GM12878 (cell line): ENCODE results near the gene ABCC11. TPM values are rescaled to one million over a fixed set of nuclear protein-coding genes. Genes with fewer than 3 reads are reported as not detected.

ENCODE experiments used
- CREB1 ChIP-seq: IDR thresholded peaks from 2 replicates; pipeline ENCODE4 v1.6.1; 2012; ENCODE audit warnings: low read depth, mild to moderate bottlenecking, inconsistent platforms
- ETV6 ChIP-seq, 2 experiments: fragments of 450-650 bp in 1 of 2; IDR thresholded peaks in 1 of 2; conservative IDR thresholded peaks in 1 of 2; 2 replicates each; pipeline ENCODE4 v1.6.1; 2014; ENCODE audit warnings: antibody characterized with exemption in 1 of 2, borderline replicate concordance in 1 of 2, low read depth in 1 of 2, mild to moderate bottlenecking in 1 of 2, moderate library complexity in 1 of 2
- GATAD2B ChIP-seq: fragments of 450-650 bp; conservative IDR thresholded peaks from 2 replicates; pipeline ENCODE4 v1.6.1; 2017; ENCODE audit warnings: low read depth, mild to moderate bottlenecking, moderate library complexity
- KAT2A ChIP-seq: conservative IDR thresholded peaks from 2 replicates; pipeline ENCODE4 v1.6.1; 2011; ENCODE audit warnings: low read depth, low read length; ENCODE audit not compliant: control insufficient read depth
- MXI1 ChIP-seq: fragments of 150-350 bp; IDR thresholded peaks from 2 replicates; pipeline ENCODE4 v1.6.1; 2011; ENCODE audit warnings: low read depth, mild to moderate bottlenecking, inconsistent platforms, low read length, improper control_type of control experiment
- NFYA ChIP-seq: IDR thresholded peaks from 2 replicates; pipeline ENCODE4 v1.6.1; 2011; ENCODE audit warnings: low read depth, mild to moderate bottlenecking, low read length, improper control_type of control experiment, borderline replicate concordance
- NFYB ChIP-seq: IDR thresholded peaks from 2 replicates; pipeline ENCODE4 v1.6.1; 2011; ENCODE audit warnings: low read depth, mild to moderate bottlenecking, low read length, improper control_type of control experiment, moderate library complexity; ENCODE audit not compliant: insufficient read depth
- PML ChIP-seq: IDR thresholded peaks from 2 replicates; pipeline ENCODE4 v1.6.1; 2012; ENCODE audit warnings: low read length, inconsistent platforms
- POU2F2 ChIP-seq: IDR thresholded peaks from 3 replicates; pipeline ENCODE4 v1.6.1; 2011; ENCODE audit warnings: low read depth, mild to moderate bottlenecking, low read length, borderline replicate concordance
- SP1 ChIP-seq: IDR thresholded peaks from one replicate; pipeline ENCODE4 v1.6.1; 2011; ENCODE audit warnings: low read depth, low read length
- SRF ChIP-seq, 2 experiments: IDR thresholded peaks; 2 replicates each; pipeline ENCODE4 v1.6.1; 2011; ENCODE audit warnings: low read depth in 2 of 2, low read length in 2 of 2, mild to moderate bottlenecking in 1 of 2, moderate library complexity in 1 of 2
- SUPT20H ChIP-seq: IDR thresholded peaks from 2 replicates; pipeline ENCODE4 v1.6.1; 2011; ENCODE audit warnings: low read depth, mild to moderate bottlenecking, low read length, moderate library complexity, borderline replicate concordance; ENCODE audit not compliant: control insufficient read depth
- ZSCAN29 ChIP-seq: fragments of 450-650 bp; IDR thresholded peaks from 2 replicates; pipeline ENCODE4 v1.6.1; 2017; ENCODE audit warnings: mild to moderate bottlenecking, moderate library complexity
- polyA plus RNA-seq, 11 experiments: library from polyadenylated mRNA; depleted of rRNA in 4 of 11; unstranded in 6 of 11; stranded (reverse) in 5 of 11; fragments of >200 nt; fragmentation: Nextera tagmentation in 4 of 11; fragmentation: Illumina TruSeq in 1 of 11; extraction: Ambion mirVana in 4 of 11; extraction: Trizol in 1 of 11; gene quantifications; 1 replicate in 1 of 11; 2 replicates in 10 of 11; pipeline versions ENCODE4 v1.2.1 to v1.2.3, GENCODE V29; 2011 to 2016; ENCODE audit warnings: inconsistent platforms in 2 of 11, missing spikeins in 2 of 11, low read depth in 1 of 11
- total RNA-seq, 4 experiments: library from RNA; depleted of rRNA in 3 of 4; stranded (reverse); fragments of >200 nt in 3 of 4; fragmentation: Illumina TruSeq in 1 of 4; extraction: Trizol in 1 of 4; gene quantifications; 2 replicates each; pipeline versions ENCODE4 v1.2.1 to v1.2.3, GENCODE V29; 2013 to 2021
- TF ChIP-seq, protein P1 (sequence below): IDR thresholded peaks from 2 replicates; pipeline ENCODE4 v1.6.1; 2012; ENCODE audit warnings: low read depth, low read length, improper control_type of control experiment

ABCC11 gene
- total and polyA plus RNA-seq, 10 of the 15 experiments (the other 5 are each of a cell fraction or from before 2014, with no cell fraction given) = 0.04 to 0.20 (median 0.10) TPM; not detected in 6

DNA sequence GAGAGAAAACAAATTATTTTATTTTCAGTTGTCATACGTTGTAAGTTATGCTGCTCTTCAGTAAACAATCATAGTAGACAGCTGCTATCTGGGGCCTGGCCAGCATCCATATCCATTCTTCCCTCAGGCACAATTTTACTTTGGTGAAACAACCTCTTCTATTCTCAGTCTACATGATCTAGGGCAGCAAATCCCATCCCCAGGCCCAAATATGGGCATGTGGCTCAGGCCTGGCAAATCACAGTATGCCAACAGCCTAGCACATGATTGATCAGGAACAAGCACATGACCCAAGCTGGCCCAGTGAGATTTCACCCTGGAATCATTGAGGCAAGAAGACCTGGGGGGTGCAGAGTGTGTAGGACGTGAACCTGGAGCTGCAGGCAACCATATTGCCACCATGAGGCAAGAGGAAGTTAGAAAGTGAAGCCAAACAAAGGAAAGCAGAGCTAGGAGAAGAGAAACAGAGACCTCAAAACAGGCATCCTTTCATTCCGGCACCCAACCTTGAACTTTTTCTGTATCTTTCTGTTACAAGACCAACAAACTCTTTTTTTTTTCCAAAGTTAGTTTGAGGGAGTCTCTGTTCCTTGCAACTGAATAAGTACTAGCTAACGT, 81.3 kb downstream of the ABCC11 start (continued):
- no peak for TF ChIP-seq CREB1
- no peak for TF ChIP-seq PML
- no peak for TF ChIP-seq ZSCAN29
- 0 out of 2 replicates have a peak, but pooled peaks have one; percentile 28 for TF ChIP-seq NFYB
- no peak for TF ChIP-seq GATAD2B
- TF ChIP-seq SP1 = no peak
- TF ChIP-seq MXI1 = no peak
- no peak for TF ChIP-seq KAT2A
- TF ChIP-seq SUPT20H = no peak
- TF ChIP-seq NFYA = no peak
- TF ChIP-seq, protein P1, sequence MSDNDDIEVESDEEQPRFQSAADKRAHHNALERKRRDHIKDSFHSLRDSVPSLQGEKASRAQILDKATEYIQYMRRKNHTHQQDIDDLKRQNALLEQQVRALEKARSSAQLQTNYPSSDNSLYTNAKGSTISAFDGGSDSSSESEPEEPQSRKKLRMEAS = no peak
- TF ChIP-seq ETV6 (conservative IDR thresholded peaks at IDR 0.05 in 1 of 2, IDR thresholded peaks at IDR 0.05 in 1 of 2; ENCODE audit: borderline replicate concordance in 1 of 2, low read depth in 1 of 2) = no peak
- TF ChIP-seq SRF (IDR thresholded peaks at IDR 0.05; ENCODE audit: low read depth in 2 of 2, low read length in 2 of 2) = peak; percentile 92 to 96
- TF ChIP-seq POU2F2 = no peak
- TF ChIP-seq, all 136 proteins: peak for 3
